PC-9 (cell line): ENCODE data around the gene ITGAX. TPM values are rescaled to one million over a fixed set of nuclear protein-coding genes. Genes with fewer than 3 reads are reported as not detected.

Source experiments
- BruUV-seq: library from RNA; stranded (reverse); fragments of 400-500 nt; replicated peaks from 2 replicates; lab custom pipeline; 2021; lab: Mats Ljungman, UMichigan
- CTCF ChIA-PET: fragments of 300-600 bp; sonication (Branson Sonifier 250); formaldehyde crosslinking; loops from one replicate; lab custom pipeline; 2022; ENCODE audit warnings: antibody characterized with exemption; lab: Charles Lee
- POLR2A ChIA-PET: fragments of 300-600 bp; sonication (Branson Sonifier 250); formaldehyde crosslinking; loops from one replicate; lab custom pipeline; 2022; ENCODE audit warnings: antibody characterized with exemption; ENCODE audit not compliant: unreplicated experiment; lab: Charles Lee
- DNase-seq, 2 experiments: peaks; one replicate each; pipeline versions ENCODE4 v3.0.0 to v3.0.0-alpha.2; 2015 to 2022; ENCODE audit warnings: mixed read lengths in 1 of 2
- H2AFZ ChIP-seq: fragments of 200-600 bp; sonication (generic); 2 replicates; pipeline ENCODE4 v1.8.1; 2017; ENCODE audit warnings: antibody characterized with exemption
- H3F3A ChIP-seq: fragments of 200-600 bp; sonication (generic); 2 replicates; pipeline ENCODE4 v1.8.1; 2017; ENCODE audit warnings: antibody characterized with exemption, mild to moderate bottlenecking, low read depth; ENCODE audit not compliant: insufficient read depth
- H3K27ac ChIP-seq: fragments of 200-600 bp; sonication (generic); 2 replicates; pipeline ENCODE4 v1.6.1; 2016; ENCODE audit warnings: mixed run types
- H3K27me3 ChIP-seq: fragments of 200-600 bp; sonication (generic); 2 replicates; pipeline ENCODE4 v1.6.1; 2016; ENCODE audit warnings: low read depth, mixed run types; ENCODE audit not compliant: insufficient read depth
- H3K36me3 ChIP-seq: fragments of 200-600 bp; sonication (generic); 2 replicates; pipeline ENCODE4 v1.6.1; 2016; ENCODE audit warnings: low read depth, mixed run types
- H3K4me1 ChIP-seq: fragments of 200-600 bp; sonication (generic); replicated peaks from 2 replicates; pipeline ENCODE4 v1.6.1; 2016; ENCODE audit warnings: mixed run types; ENCODE audit not compliant: insufficient read depth
- H3K4me2 ChIP-seq: fragments of 200-600 bp; sonication (generic); 2 replicates; pipeline ENCODE4 v1.6.1; 2017; ENCODE audit warnings: mixed run types
- H3K4me3 ChIP-seq: fragments of 200-600 bp; sonication (generic); 2 replicates; pipeline ENCODE4 v1.6.1; 2016; ENCODE audit warnings: mixed run types
- H3K79me2 ChIP-seq: fragments of 200-600 bp; sonication (generic); 2 replicates; pipeline ENCODE4 v1.6.1; 2017; ENCODE audit warnings: low read depth, mixed run types
- H3K9me2 ChIP-seq: fragments of 200-600 bp; sonication (generic); 2 replicates; pipeline ENCODE4 v1.8.1; 2017; ENCODE audit warnings: mild to moderate bottlenecking; ENCODE audit not compliant: insufficient read depth
- H3K9me3 ChIP-seq: fragments of 200-600 bp; sonication (generic); 2 replicates; pipeline ENCODE4 v1.8.1; 2016; ENCODE audit warnings: low read depth; ENCODE audit not compliant: insufficient read depth
- H4K20me1 ChIP-seq: fragments of 200-600 bp; sonication (generic); 2 replicates; pipeline ENCODE4 v1.8.1; 2017; ENCODE audit not compliant: insufficient read depth
- EZH2 ChIP-seq: fragments of 200-600 bp; sonication (generic); IDR thresholded peaks from 2 replicates; pipeline ENCODE4 v1.8.0; 2017; ENCODE audit warnings: antibody characterized with exemption, low read depth
- intact Hi-C: fragments of 100-400 bp; cut with micrococcal nuclease; formaldehyde crosslinking; loops from one replicate; pipeline ENCODE4 v1.10.0; 2022; ENCODE audit not compliant: unreplicated experiment
- total RNA-seq: library from RNA; stranded (reverse); gene quantifications from 2 replicates; pipeline ENCODE4 v1.2.3, GENCODE V29; 2021
- TF ChIP-seq, protein P1 (sequence below): fragments of 200-600 bp; sonication (generic); conservative IDR thresholded peaks from 2 replicates; pipeline ENCODE4 v1.6.1; 2017; ENCODE audit warnings: mixed run types, antibody characterized with exemption, mild to moderate bottlenecking, moderate library complexity

Gene ITGAX
- total RNA-seq, 1 experiment from 2014 or later, result 1.1 TPM

GRCh38 chr16:31412750-31413149 lies 57.8 kb downstream of the ITGAX start:
- Histone ChIP-seq H3K9me2 (no peaks in the 10 kb centered on the region), H3K79me2 (no peaks in the 10 kb centered on the region), H3K4me3 (no peak overlapping the region), H4K20me1 (no peaks in the 10 kb centered on the region), H3K4me1 (no peaks in the 10 kb centered on the region), H3K27ac (no peak overlapping the region), H3K36me3 (no peaks in the 10 kb centered on the region), H2AFZ (no peak overlapping the region), H3K9me3 (no peaks in the 10 kb centered on the region), H3F3A (no peaks in the 10 kb centered on the region), H3K27me3 (peaks cover 27% of the 10 kb centered on the region; the same call in 1 of the 2 replicates), H3K4me2 (no peak overlapping the region)
- ChIA-PET POLR2A (interaction anchor here (0.7 kb wide), 1 partner anchor 215 kb away, joined by 3 read pairs; no protein-coding TSS in a partner anchor), CTCF (no interaction called here)
- DNase-seq, result no peak
- no TSS peak for BruUV-seq
- TF ChIP-seq, protein P1, sequence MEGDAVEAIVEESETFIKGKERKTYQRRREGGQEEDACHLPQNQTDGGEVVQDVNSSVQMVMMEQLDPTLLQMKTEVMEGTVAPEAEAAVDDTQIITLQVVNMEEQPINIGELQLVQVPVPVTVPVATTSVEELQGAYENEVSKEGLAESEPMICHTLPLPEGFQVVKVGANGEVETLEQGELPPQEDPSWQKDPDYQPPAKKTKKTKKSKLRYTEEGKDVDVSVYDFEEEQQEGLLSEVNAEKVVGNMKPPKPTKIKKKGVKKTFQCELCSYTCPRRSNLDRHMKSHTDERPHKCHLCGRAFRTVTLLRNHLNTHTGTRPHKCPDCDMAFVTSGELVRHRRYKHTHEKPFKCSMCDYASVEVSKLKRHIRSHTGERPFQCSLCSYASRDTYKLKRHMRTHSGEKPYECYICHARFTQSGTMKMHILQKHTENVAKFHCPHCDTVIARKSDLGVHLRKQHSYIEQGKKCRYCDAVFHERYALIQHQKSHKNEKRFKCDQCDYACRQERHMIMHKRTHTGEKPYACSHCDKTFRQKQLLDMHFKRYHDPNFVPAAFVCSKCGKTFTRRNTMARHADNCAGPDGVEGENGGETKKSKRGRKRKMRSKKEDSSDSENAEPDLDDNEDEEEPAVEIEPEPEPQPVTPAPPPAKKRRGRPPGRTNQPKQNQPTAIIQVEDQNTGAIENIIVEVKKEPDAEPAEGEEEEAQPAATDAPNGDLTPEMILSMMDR, result no peak
- no peak for TF ChIP-seq EZH2
- intact Hi-C loops, result no loop called here

- ChIA-PET CTCF (no interaction called here), POLR2A (interaction anchor here (0.7 kb wide), 1 partner anchor 215 kb away, joined by 3 read pairs; no protein-coding TSS in a partner anchor)
- H3K36me3 ChIP-seq, result no peaks in the 10 kb centered on the region
- H3K27me3 ChIP-seq, result peaks cover 27% of the 10 kb centered on the region; the same call in 1 of the 2 replicates
- no peaks in the 10 kb centered on the region for H3K9me2 ChIP-seq
- no peak for DNase-seq
- no peaks in the 10 kb centered on the region for H4K20me1 ChIP-seq
- TF ChIP-seq EZH2, result no peak
- TF ChIP-seq, protein P1, result no peak
- H3K27ac ChIP-seq, result no peak overlapping the region
- H3K4me2 ChIP-seq, result no peak overlapping the region
- H3K9me3 ChIP-seq, result no peaks in the 10 kb centered on the region
- H3K4me3 ChIP-seq, result no peak overlapping the region
- no peaks in the 10 kb centered on the region for H3K79me2 ChIP-seq
- no TSS peak for BruUV-seq
- H2AFZ ChIP-seq, result no peak overlapping the region
- intact Hi-C loops, result no loop called here
- H3K4me1 ChIP-seq, result no peaks in the 10 kb centered on the region
- H3F3A ChIP-seq, result no peaks in the 10 kb centered on the region
Measured at GRCh38 chr16:31413381-31413780, 58.4 kb downstream of the ITGAX start.

DNA sequence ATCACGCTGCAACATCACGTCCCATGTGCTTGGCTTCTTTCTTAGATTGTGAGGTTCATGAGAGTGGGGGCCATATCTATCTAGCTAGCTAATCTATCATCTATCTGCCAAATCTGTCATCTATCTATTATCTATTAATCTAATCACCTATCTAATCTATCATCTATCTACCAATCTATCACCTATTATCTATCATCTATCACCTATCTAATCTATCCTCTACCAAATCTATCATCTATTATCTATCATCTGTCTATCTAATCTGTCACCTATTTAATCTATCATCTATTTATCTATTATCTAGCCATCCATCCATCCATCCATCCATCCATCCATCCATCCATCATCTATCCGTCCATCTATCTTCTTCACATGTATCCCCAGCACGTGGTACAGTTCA lies 59.0 kb downstream of the ITGAX start:
- POLR2A ChIA-PET, result no interaction called here

More for the DNA sequence above, 59.0 kb downstream of the ITGAX start:
- Histone ChIP-seq H4K20me1 (no peaks in the 10 kb centered on the region), H2AFZ (no peak overlapping the region), H3K9me3 (no peaks in the 10 kb centered on the region), H3K9me2 (no peaks in the 10 kb centered on the region), H3K79me2 (no peaks in the 10 kb centered on the region), H3K27ac (no peak overlapping the region), H3K36me3 (no peaks in the 10 kb centered on the region), H3K4me3 (no peak overlapping the region), H3K4me2 (no peak overlapping the region), H3F3A (no peaks in the 10 kb centered on the region), H3K27me3 (peaks cover 27% of the 10 kb centered on the region; the same call in 1 of the 2 replicates), H3K4me1 (no peaks in the 10 kb centered on the region)
- no TSS peak for BruUV-seq
- DNase-seq, result no peak
- no peak for TF ChIP-seq EZH2
- TF ChIP-seq, protein P1, result no peak
- intact Hi-C loops, result no loop called here
- CTCF ChIA-PET, result no interaction called here
